Smooth muscle cell (in vitro differentiated cells): Measurements from ENCODE around the gene APCDD1L. TPM values are rescaled to one million over a fixed set of nuclear protein-coding genes. Genes with fewer than 3 reads are reported as not detected.

Experiments used
- DNase-seq: peaks from one replicate; lab custom pipeline; 2025; ENCODE audit not compliant: unreplicated experiment; lab: John Stamatoyannopoulos, UW
- H2AFZ ChIP-seq: fragments of 200-600 bp; sonication (generic); 2 replicates; pipeline ENCODE4 v1.6.0; 2016; ENCODE audit warnings: antibody characterized with exemption, low read depth, mild to moderate bottlenecking
- H3F3A ChIP-seq: fragments of 200-600 bp; sonication (generic); 2 replicates; pipeline ENCODE4 v1.6.0; 2017; ENCODE audit warnings: antibody characterized with exemption, low read depth
- H3K27ac ChIP-seq: fragments of 200-600 bp; sonication (generic); 2 replicates; pipeline ENCODE4 v1.5.1; 2016; ENCODE audit warnings: low read depth, mild to moderate bottlenecking
- H3K27me3 ChIP-seq: fragments of 200-600 bp; sonication (generic); 2 replicates; pipeline ENCODE4 v1.6.1; 2016; ENCODE audit warnings: low read depth, mild to moderate bottlenecking
- H3K36me3 ChIP-seq: fragments of 200-600 bp; sonication (generic); 2 replicates; pipeline ENCODE4 v1.5.1; 2016; ENCODE audit warnings: low read depth
- H3K4me1 ChIP-seq: fragments of 200-600 bp; sonication (generic); 2 replicates; pipeline ENCODE4 v1.5.1; 2016; ENCODE audit warnings: low read depth
- H3K4me2 ChIP-seq: fragments of 200-600 bp; sonication (generic); 2 replicates; pipeline ENCODE4 v1.6.0; 2016; ENCODE audit warnings: mild to moderate bottlenecking
- H3K4me3 ChIP-seq: fragments of 200-600 bp; sonication (generic); 2 replicates; pipeline ENCODE4 v1.5.1; 2016; ENCODE audit warnings: mild to moderate bottlenecking
- H3K79me2 ChIP-seq: fragments of 200-600 bp; sonication (generic); 2 replicates; pipeline ENCODE4 v1.6.0; 2016; ENCODE audit warnings: low read depth, mild to moderate bottlenecking
- H3K9ac ChIP-seq: fragments of 200-600 bp; sonication (generic); 2 replicates; pipeline ENCODE4 v1.6.0; 2016; ENCODE audit warnings: low read depth
- H3K9me3 ChIP-seq: fragments of 200-600 bp; sonication (generic); replicated peaks from 2 replicates; pipeline ENCODE4 v1.5.1; 2016; ENCODE audit warnings: low read depth
- H4K20me1 ChIP-seq: fragments of 200-600 bp; sonication (generic); 2 replicates; pipeline ENCODE4 v1.6.0; 2016; ENCODE audit warnings: low read depth
- CTCF ChIP-seq: fragments of 200-600 bp; sonication (generic); IDR thresholded peaks from 2 replicates; pipeline ENCODE4 v1.5.1; 2017; ENCODE audit warnings: borderline replicate concordance, mild to moderate bottlenecking, antibody characterized with exemption; ENCODE audit not compliant: insufficient read depth, poor library complexity, severe bottlenecking
- WGBS: methylation state at CpG from one replicate; pipeline ENCODE4 v1.1.7; 2016; ENCODE audit warnings: low lambda C conversion rate; 5-methylcytosine and 5-hydroxymethylcytosine counted together
- polyA plus RNA-seq: library from polyadenylated mRNA; unstranded; fragments of >200 nt; fragmentation: Nextera tagmentation; extraction: Ambion mirVana; gene quantifications from 2 replicates; pipeline ENCODE4 v1.2.1, GENCODE V29; 2016
- total RNA-seq: library from RNA; depleted of rRNA; stranded (reverse); fragments of >200 nt; gene quantifications from 2 replicates; pipeline ENCODE4 v1.2.3, GENCODE V29; 2014

APCDD1L gene
- total and polyA plus RNA-seq, 2 experiments from 2014 or later, result 9.4 to 18.3 TPM

GRCh38 chr20:58492074-58492718 is 23.0 kb downstream of the APCDD1L start:
- Histone ChIP-seq H3K9ac (no peak overlapping the region), H3K27ac (no peak overlapping the region), H3F3A (no peaks in the 10 kb centered on the region), H3K79me2 (no peaks in the 10 kb centered on the region), H3K4me2 (no peak overlapping the region), H3K9me3 (no peaks in the 10 kb centered on the region), H2AFZ (no peak overlapping the region), H3K4me3 (no peak overlapping the region), H3K4me1 (no peaks in the 10 kb centered on the region), H4K20me1 (no peaks in the 10 kb centered on the region), H3K27me3 (no peaks in the 10 kb centered on the region), H3K36me3 (no peaks in the 10 kb centered on the region)
- no peak for TF ChIP-seq CTCF
- 92% methylated on average over 7 of the region's 7 CpGs for WGBS
- DNase-seq, result no peak

GRCh38 chr20:58486207-58486606 is 29.0 kb downstream of the APCDD1L start:
- H4K20me1 ChIP-seq, result no peaks in the 10 kb centered on the region
- no peak for TF ChIP-seq CTCF
- 27% methylated on average over 1 of the region's 1 CpG for WGBS

GRCh38 chr20:58485393-58485792 is 29.8 kb downstream of the APCDD1L start:
- 96% methylated on average over 3 of the region's 3 CpGs for whole genome bisulfite sequencing
- H3K4me2 ChIP-seq, result no peak overlapping the region

More at GRCh38 chr20:58486207-58486606, 29.0 kb downstream of the APCDD1L start:
- Histone ChIP-seq H3K79me2 (no peaks in the 10 kb centered on the region), H3K4me3 (no peak overlapping the region), H3K9me3 (peaks cover 5% of the 10 kb centered on the region), H3K4me2 (no peak overlapping the region), H3K36me3 (no peaks in the 10 kb centered on the region), H3K27ac (no peak overlapping the region), H2AFZ (no peak overlapping the region), H3F3A (no peaks in the 10 kb centered on the region), H3K4me1 (peaks cover 7% of the 10 kb centered on the region), H3K9ac (no peak overlapping the region), H3K27me3 (no peaks in the 10 kb centered on the region)
- DNase-seq, result no peak

More at GRCh38 chr20:58485393-58485792, 29.8 kb downstream of the APCDD1L start:
- Histone ChIP-seq H3K36me3 (no peaks in the 10 kb centered on the region), H3F3A (no peaks in the 10 kb centered on the region), H3K79me2 (no peaks in the 10 kb centered on the region), H3K4me1 (peaks cover 7% of the 10 kb centered on the region), H2AFZ (no peak overlapping the region), H3K27me3 (no peaks in the 10 kb centered on the region), H3K27ac (no peak overlapping the region), H3K4me3 (no peak overlapping the region), H3K9me3 (peaks cover 5% of the 10 kb centered on the region), H4K20me1 (no peaks in the 10 kb centered on the region), H3K9ac (no peak overlapping the region)
- DNase-seq, result no peak
- TF ChIP-seq CTCF, result no peak
